Panc1 (cell line): ENCODE measurements around the gene SCAMP3. TPM values are rescaled to one million over a fixed set of nuclear protein-coding genes. Genes with fewer than 3 reads are reported as not detected.
A peak's percentile ranks its signal among the peaks of the same experiment; 100 is the strongest.
"Not testable (repeated sequence)": the region's sequence is repeated elsewhere in the genome, so short reads cannot be mapped to it uniquely, and the experiment has no call there.

Experiments used
- ATAC-seq: fragments of 200-7000 bp; cut with Tn5 transposase; 2 replicates; pipeline ENCODE4 v1.9.1; 2020; ENCODE audit warnings: mild to moderate bottlenecking, moderate library complexity
- BruUV-seq: library from RNA; stranded (reverse); fragments of 400-500 nt; replicated peaks from 2 replicates; lab custom pipeline; 2021; lab: Mats Ljungman, UMichigan
- CTCF ChIA-PET: fragments of 300-600 bp; sonication (Branson Sonifier 250); formaldehyde crosslinking; loops from one replicate; lab custom pipeline; 2022; ENCODE audit warnings: antibody characterized with exemption; lab: Charles Lee
- POLR2A ChIA-PET: fragments of 300-600 bp; sonication (Branson Sonifier 250); formaldehyde crosslinking; loops from one replicate; lab custom pipeline; 2022; ENCODE audit warnings: antibody characterized with exemption; lab: Charles Lee
- DNase-seq: peaks from one replicate; pipeline ENCODE4 v3.0.0-alpha.2; 2010; ENCODE audit warnings: low read depth, low spot score
- H3K27ac ChIP-seq: 2 replicates; pipeline ENCODE4 v1.5.1; 2011; ENCODE audit warnings: mild to moderate bottlenecking, low read length, inconsistent platforms
- H3K27me3 ChIP-seq: fragments of 200-500 bp; sonication (Bioruptor generic); 2 replicates; pipeline ENCODE4 v1.6.0; 2014; ENCODE audit warnings: low read length, inconsistent platforms; ENCODE audit not compliant: control insufficient read depth, insufficient read depth
- H3K36me3 ChIP-seq: fragments of 200-500 bp; sonication (Bioruptor generic); 2 replicates; pipeline ENCODE4 v1.5.1; 2014; ENCODE audit warnings: inconsistent platforms, mild to moderate bottlenecking, low read length, moderate library complexity; ENCODE audit not compliant: control insufficient read depth, insufficient read depth
- H3K4me1 ChIP-seq: 2 replicates; pipeline ENCODE4 v1.5.1; 2011; ENCODE audit warnings: inconsistent platforms, mild to moderate bottlenecking, low read length, moderate library complexity; ENCODE audit not compliant: control insufficient read depth, insufficient read depth
- H3K4me3 ChIP-seq, 2 experiments: 2 replicates each; pipeline ENCODE4 v1.5.1; 2011 to 2012; ENCODE audit warnings: low read depth in 2 of 2, low read length in 2 of 2, mild to moderate bottlenecking in 2 of 2, inconsistent platforms in 1 of 2, moderate library complexity in 1 of 2
- H3K9me3 ChIP-seq: fragments of 200-500 bp; sonication (Bioruptor generic); 2 replicates; pipeline ENCODE4 v1.5.1; 2014; ENCODE audit warnings: low read depth, mild to moderate bottlenecking, inconsistent platforms, low read length, moderate library complexity; ENCODE audit not compliant: control insufficient read depth, insufficient read depth
- POLR2AphosphoS5 ChIP-seq: IDR thresholded peaks from 2 replicates; pipeline ENCODE4 v1.6.1; 2012; ENCODE audit warnings: mild to moderate bottlenecking, low read depth, low read length, moderate library complexity
- TCF7L2 ChIP-seq: IDR thresholded peaks from 2 replicates; pipeline ENCODE4 v1.6.1; 2011; ENCODE audit warnings: mild to moderate bottlenecking, low read depth, low read length, inconsistent platforms
- in situ Hi-C: cut with HindIII; loops from 2 replicates; pipeline ENCODE4 v1.10.0; 2016; ENCODE audit warnings: low sequenced_read_pairs, low pct_unique_long_range_greater_than_20kb
- intact Hi-C: fragments of 100-400 bp; cut with micrococcal nuclease; formaldehyde crosslinking; loops from one replicate; pipeline ENCODE4 v1.10.0; 2022; ENCODE audit not compliant: unreplicated experiment
- total RNA-seq: library from RNA; stranded (reverse); gene quantifications from one replicate; pipeline ENCODE4 v1.2.1, GENCODE V29; 2021; ENCODE audit not compliant: unreplicated experiment
- TF ChIP-seq, protein P1 (sequence below), 2 experiments: IDR thresholded peaks; 2 replicates each; pipeline ENCODE4 v1.6.1; 2011 to 2012; ENCODE audit warnings: low read depth in 2 of 2, control low read depth in 1 of 2, low read length in 1 of 2, mild to moderate bottlenecking in 1 of 2, moderate library complexity in 1 of 2; ENCODE audit not compliant: insufficient read depth in 1 of 2
- TF ChIP-seq, protein P2 (sequence below): fragments of 450-650 bp; IDR thresholded peaks from 2 replicates; pipeline ENCODE4 v1.5.1; 2017; ENCODE audit warnings: mild to moderate bottlenecking

Gene SCAMP3
- total RNA-seq, 1 experiment from 2014 or later: 200 TPM

DNA sequence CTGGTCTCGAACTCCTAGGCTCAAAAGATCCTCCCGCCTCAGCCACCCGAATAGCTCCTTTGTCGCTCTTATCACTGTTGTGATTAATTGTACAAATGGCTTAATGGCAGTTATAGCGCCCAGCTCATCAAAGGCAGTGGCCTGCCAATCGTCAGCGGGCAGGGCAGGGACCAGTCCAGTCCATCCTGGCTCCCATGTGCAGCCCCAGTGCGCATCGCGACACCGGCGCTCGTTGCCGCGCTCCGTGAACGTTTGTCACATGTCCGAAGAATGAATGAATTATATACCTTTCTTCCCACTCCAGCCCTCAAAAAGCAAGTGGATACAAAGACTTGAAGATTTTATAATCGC is 35.3 kb downstream of the SCAMP3 start:
- Histone ChIP-seq H3K27ac (peak overlapping the region; percentile 96), H3K36me3 (no peaks in the 10 kb centered on the region), H3K4me1 (peaks cover 32% of the 10 kb centered on the region), H3K4me3 (peak overlapping the region; percentile 74 to 80), H3K27me3 (no peaks in the 10 kb centered on the region), H3K9me3 (no peaks in the 10 kb centered on the region)
- ChIA-PET POLR2A (interaction anchor here (0.6 kb wide), 2 partner anchors 33 to 144 kb away, joined by 3 to 9 read pairs; no protein-coding TSS in a partner anchor), CTCF (interaction anchor here (0.8 kb wide), 1 partner anchor 20 kb away, joined by 3 read pairs; no protein-coding TSS in a partner anchor)
- TSS peak; percentile 97 for BruUV-seq
- peak; percentile 64 for ATAC-seq
- in situ Hi-C loops (no loop called here), intact Hi-C loops (loop anchor here (1.0 kb wide), 1 partner anchor 21 kb away; no protein-coding TSS in a partner anchor)
- TF ChIP-seq TCF7L2: peak; percentile 69
- TF ChIP-seq, protein P1, sequence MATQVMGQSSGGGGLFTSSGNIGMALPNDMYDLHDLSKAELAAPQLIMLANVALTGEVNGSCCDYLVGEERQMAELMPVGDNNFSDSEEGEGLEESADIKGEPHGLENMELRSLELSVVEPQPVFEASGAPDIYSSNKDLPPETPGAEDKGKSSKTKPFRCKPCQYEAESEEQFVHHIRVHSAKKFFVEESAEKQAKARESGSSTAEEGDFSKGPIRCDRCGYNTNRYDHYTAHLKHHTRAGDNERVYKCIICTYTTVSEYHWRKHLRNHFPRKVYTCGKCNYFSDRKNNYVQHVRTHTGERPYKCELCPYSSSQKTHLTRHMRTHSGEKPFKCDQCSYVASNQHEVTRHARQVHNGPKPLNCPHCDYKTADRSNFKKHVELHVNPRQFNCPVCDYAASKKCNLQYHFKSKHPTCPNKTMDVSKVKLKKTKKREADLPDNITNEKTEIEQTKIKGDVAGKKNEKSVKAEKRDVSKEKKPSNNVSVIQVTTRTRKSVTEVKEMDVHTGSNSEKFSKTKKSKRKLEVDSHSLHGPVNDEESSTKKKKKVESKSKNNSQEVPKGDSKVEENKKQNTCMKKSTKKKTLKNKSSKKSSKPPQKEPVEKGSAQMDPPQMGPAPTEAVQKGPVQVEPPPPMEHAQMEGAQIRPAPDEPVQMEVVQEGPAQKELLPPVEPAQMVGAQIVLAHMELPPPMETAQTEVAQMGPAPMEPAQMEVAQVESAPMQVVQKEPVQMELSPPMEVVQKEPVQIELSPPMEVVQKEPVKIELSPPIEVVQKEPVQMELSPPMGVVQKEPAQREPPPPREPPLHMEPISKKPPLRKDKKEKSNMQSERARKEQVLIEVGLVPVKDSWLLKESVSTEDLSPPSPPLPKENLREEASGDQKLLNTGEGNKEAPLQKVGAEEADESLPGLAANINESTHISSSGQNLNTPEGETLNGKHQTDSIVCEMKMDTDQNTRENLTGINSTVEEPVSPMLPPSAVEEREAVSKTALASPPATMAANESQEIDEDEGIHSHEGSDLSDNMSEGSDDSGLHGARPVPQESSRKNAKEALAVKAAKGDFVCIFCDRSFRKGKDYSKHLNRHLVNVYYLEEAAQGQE (IDR thresholded peaks at IDR 0.05; ENCODE audit: insufficient read depth in 1 of 2, low read depth in 2 of 2, low read length in 1 of 2): no peak
- no peak for DNase-seq

DNA sequence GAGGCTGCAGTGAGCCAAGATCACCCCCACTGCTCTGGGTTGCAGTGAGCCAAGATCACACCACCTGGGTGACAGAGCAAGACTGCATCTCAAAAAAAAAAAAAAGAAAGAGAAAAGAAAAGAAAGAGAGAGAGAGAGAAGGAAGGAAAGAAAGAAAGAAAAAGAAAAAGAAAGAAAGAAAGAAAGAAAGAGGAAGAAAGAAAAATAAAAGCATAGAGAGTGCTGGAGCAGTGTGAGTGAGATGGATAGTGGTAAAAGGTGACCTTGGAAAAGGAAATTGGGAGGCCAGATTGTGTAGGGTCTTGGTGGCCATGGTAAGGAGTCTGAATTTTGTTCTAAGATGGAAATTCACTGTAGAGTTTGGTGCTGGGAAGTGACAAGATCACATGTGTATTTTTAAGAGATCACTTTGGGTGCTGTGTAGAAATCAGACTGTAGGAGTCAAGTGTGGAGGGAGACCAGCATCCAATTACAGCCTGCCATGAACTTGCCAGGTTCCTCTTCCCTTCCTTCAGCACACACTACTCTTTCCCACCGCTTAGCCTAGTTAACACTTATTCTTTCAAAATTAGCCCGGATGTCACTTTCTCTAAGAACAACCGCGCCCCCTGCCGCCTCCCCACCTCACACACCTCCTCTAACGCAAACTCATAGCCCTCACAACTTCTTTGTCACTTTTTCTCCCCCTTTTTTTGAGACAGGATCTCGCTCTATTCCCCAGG is 35.8 kb downstream of the SCAMP3 start:
- in situ Hi-C loops: no loop called here
- H3K9me3 ChIP-seq: no peaks in the 10 kb centered on the region
- no peaks in the 10 kb centered on the region for H3K27me3 ChIP-seq
- H3K36me3 ChIP-seq: no peaks in the 10 kb centered on the region
- ChIA-PET POLR2A (interaction anchor here (0.6 kb wide), 1 partner anchor 32 kb away, joined by 3 read pairs; no protein-coding TSS in a partner anchor), CTCF (interaction anchor here (0.8 kb wide), 1 partner anchor 19 kb away, joined by 3 read pairs; no protein-coding TSS in a partner anchor)
- DNase-seq (no peak), ATAC-seq (peak; percentile 29)
- BruUV-seq: no TSS peak
- peak overlapping the region; percentile 96 for H3K27ac ChIP-seq
- peak overlapping the region; percentile 74 to 80 for H3K4me3 ChIP-seq
- TF ChIP-seq, protein P2, sequence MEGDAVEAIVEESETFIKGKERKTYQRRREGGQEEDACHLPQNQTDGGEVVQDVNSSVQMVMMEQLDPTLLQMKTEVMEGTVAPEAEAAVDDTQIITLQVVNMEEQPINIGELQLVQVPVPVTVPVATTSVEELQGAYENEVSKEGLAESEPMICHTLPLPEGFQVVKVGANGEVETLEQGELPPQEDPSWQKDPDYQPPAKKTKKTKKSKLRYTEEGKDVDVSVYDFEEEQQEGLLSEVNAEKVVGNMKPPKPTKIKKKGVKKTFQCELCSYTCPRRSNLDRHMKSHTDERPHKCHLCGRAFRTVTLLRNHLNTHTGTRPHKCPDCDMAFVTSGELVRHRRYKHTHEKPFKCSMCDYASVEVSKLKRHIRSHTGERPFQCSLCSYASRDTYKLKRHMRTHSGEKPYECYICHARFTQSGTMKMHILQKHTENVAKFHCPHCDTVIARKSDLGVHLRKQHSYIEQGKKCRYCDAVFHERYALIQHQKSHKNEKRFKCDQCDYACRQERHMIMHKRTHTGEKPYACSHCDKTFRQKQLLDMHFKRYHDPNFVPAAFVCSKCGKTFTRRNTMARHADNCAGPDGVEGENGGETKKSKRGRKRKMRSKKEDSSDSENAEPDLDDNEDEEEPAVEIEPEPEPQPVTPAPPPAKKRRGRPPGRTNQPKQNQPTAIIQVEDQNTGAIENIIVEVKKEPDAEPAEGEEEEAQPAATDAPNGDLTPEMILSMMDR: peak; percentile 78; the same call in 1 of the 2 replicates
- TF ChIP-seq, protein P1 (IDR thresholded peaks at IDR 0.05; ENCODE audit: insufficient read depth in 1 of 2, low read depth in 2 of 2, low read length in 1 of 2): no peak
- no peak for TF ChIP-seq POLR2AphosphoS5
- peaks cover 32% of the 10 kb centered on the region for H3K4me1 ChIP-seq
- intact Hi-C loops: loop anchor here (1.0 kb wide), 1 partner anchor 20 kb away; no protein-coding TSS in a partner anchor

DNA sequence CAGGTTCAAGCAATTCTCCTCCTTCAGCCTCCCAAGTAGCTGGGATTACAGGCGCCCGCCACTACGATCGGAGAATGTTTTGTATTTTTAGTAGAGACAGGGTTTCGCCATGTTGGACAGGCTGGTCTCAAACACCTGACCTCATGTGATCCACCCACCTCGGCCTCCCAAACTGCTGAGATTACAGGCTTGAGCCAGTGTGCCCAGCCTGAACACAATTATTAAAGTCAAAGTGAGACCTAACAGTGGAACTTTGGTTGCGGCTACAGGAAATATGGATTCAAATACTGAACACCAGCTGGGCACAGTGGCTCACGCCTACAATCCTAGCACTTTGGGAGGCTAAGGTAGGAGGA is 36.8 kb downstream of the SCAMP3 start:
- Histone ChIP-seq H3K4me1 (peaks cover 32% of the 10 kb centered on the region), H3K27ac (peak overlapping the region; percentile 96), H3K4me3 (peak overlapping the region in 1 of 2 experiments; percentile 24; a peak in 1 of 4 replicates)
- H3K36me3 ChIP-seq, POLR2A ChIA-PET, DNase-seq, H3K27me3 ChIP-seq, BruUV-seq, CTCF ChIA-PET, in situ Hi-C loops, H3K9me3 ChIP-seq, intact Hi-C loops, ATAC-seq: not testable (repeated sequence)
